K562 (cell line): Measurements from ENCODE around the gene NOL4. TPM values are rescaled to one million over a fixed set of nuclear protein-coding genes. Genes with fewer than 3 reads are reported as not detected.

Experiments
- ATF3 ChIP-seq, 2 experiments: fragments of 450-650 bp in 1 of 2; sonication (generic) in 1 of 2; formaldehyde crosslinking in 1 of 2; IDR thresholded peaks in 1 of 2; conservative IDR thresholded peaks in 1 of 2; 2 replicates each; pipeline versions ENCODE4 v1.6.1 to v1.8.1; 2016 to 2023; ENCODE audit warnings: mild to moderate bottlenecking in 2 of 2, moderate library complexity in 2 of 2, inconsistent platforms in 1 of 2, missing genetic modification reagents in 1 of 2
- GTF2B ChIP-seq: IDR thresholded peaks from 2 replicates; pipeline ENCODE4 v1.6.1; 2011; ENCODE audit not compliant: insufficient read length; ENCODE audit errors: extremely low read depth
- GTF3C2 ChIP-seq: IDR thresholded peaks from 3 replicates; pipeline ENCODE4 v1.6.1; 2011; ENCODE audit warnings: borderline replicate concordance, mild to moderate bottlenecking, moderate library complexity; ENCODE audit not compliant: insufficient read length; ENCODE audit errors: extremely low read depth
- KDM4B ChIP-seq, 2 experiments: fragments of 450-650 bp in 1 of 2; sonication (generic) in 1 of 2; IDR thresholded peaks; 2 replicates each; pipeline ENCODE4 v1.6.1; 2016 to 2017; ENCODE audit warnings: borderline replicate concordance in 2 of 2, antibody characterized with exemption in 1 of 2, low read depth in 1 of 2, mild to moderate bottlenecking in 1 of 2
- MIER1 ChIP-seq: fragments of 450-650 bp; IDR thresholded peaks from 2 replicates; pipeline ENCODE4 v1.6.1; 2016; ENCODE audit warnings: antibody characterized with exemption, mild to moderate bottlenecking, low read depth
- POU5F1 ChIP-seq: fragments of 150-350 bp; IDR thresholded peaks from 2 replicates; pipeline ENCODE4 v1.6.1; 2014; ENCODE audit warnings: borderline replicate concordance, low read length, low read depth, mild to moderate bottlenecking; ENCODE audit not compliant: partially characterized antibody
- STAT5B ChIP-seq: fragments of 250-450 bp; sonication (Bioruptor Pico); IDR thresholded peaks from 2 replicates; pipeline ENCODE4 v1.8.0; 2021; ENCODE audit warnings: mild to moderate bottlenecking, inconsistent platforms
- ZNF280A ChIP-seq: fragments of 450-650 bp; IDR thresholded peaks from 2 replicates; pipeline ENCODE4 v1.6.1; 2018; ENCODE audit warnings: mild to moderate bottlenecking, low read depth; ENCODE audit not compliant: partially characterized antibody
- polyA plus RNA-seq, 8 experiments: library from polyadenylated mRNA; depleted of rRNA in 4 of 8; stranded (reverse) in 5 of 8; unstranded in 3 of 8; fragments of >200 nt; fragmentation: Nextera tagmentation in 2 of 8; fragmentation: Illumina TruSeq in 1 of 8; extraction: Ambion mirVana in 2 of 8; extraction: Trizol in 1 of 8; gene quantifications; 2 replicates each; pipeline versions ENCODE4 v1.2.1 to v1.2.3, GENCODE V29; 2011 to 2014; ENCODE audit warnings: inconsistent platforms in 1 of 8, missing spikeins in 1 of 8
- total RNA-seq, 7 experiments: library from RNA; depleted of rRNA in 6 of 7; stranded (reverse); fragments of >200 nt in 6 of 7; fragmentation: Illumina TruSeq in 2 of 7; extraction: Trizol in 2 of 7; gene quantifications; 2 replicates each; pipeline versions ENCODE4 v1.2.1 to v1.2.3, GENCODE V29; 2011 to 2021; ENCODE audit warnings: low replicate concordance in 1 of 7

NOL4 gene
- total and polyA plus RNA-seq, 9 of the 15 experiments (the other 6 are each of a cell fraction or from before 2014, with no cell fraction given), result not detected

- TF ChIP-seq ZNF280A (no peak), POU5F1 (no peak), KDM4B (IDR thresholded peaks at IDR 0.05; ENCODE audit: borderline replicate concordance in 2 of 2, low read depth in 1 of 2) (no peak), GTF2B (no peak), ATF3 (IDR thresholded peaks at IDR 0.05) (no peak), ATF3 (CRISPR knock-in tag; conservative IDR thresholded peaks at IDR 0.05) (no peak), GTF3C2 (no peak), MIER1 (no peak), STAT5B (CRISPR knock-in tag) (no peak)
Measured at GRCh38 chr18:34189656-34190435, 34.9 kb downstream of the NOL4 start (continued).
